NCI-H345 (cell line): ENCODE results near the gene DSCAM.
"Not testable (repeated sequence)": the region's sequence is repeated elsewhere in the genome, so short reads cannot be mapped to it uniquely, and the experiment has no call there.

Experiments used
- DNase-seq: peaks from one replicate; lab custom pipeline; 2025; lab: John Stamatoyannopoulos, UW

Gene DSCAM

GRCh38 chr21:40316104-40316503 is 530.9 kb downstream of the DSCAM start:
- no peak for DNase-seq

GRCh38 chr21:40315626-40316025 is 531.3 kb downstream of the DSCAM start:
- no peak for DNase-seq

GRCh38 chr21:40313260-40313659 is 533.7 kb downstream of the DSCAM start:
- DNase-seq, result no peak

GRCh38 chr21:40300300-40300699 is 546.7 kb downstream of the DSCAM start:
- DNase-seq, result no peak

GRCh38 chr21:40299451-40299850 is 547.5 kb downstream of the DSCAM start:
- no peak for DNase-seq

GRCh38 chr21:40294345-40294744 is 552.6 kb downstream of the DSCAM start:
- DNase-seq, result peak; percentile 24

- no peak for DNase-seq
Measured at GRCh38 chr21:40291560-40291959, 555.4 kb downstream of the DSCAM start.

GRCh38 chr21:40284409-40284808 is 562.5 kb downstream of the DSCAM start:
- DNase-seq, result no peak

GRCh38 chr21:40282912-40283886 is 563.8 kb downstream of the DSCAM start:
- DNase-seq, result no peak

- no peak for DNase-seq
Measured at GRCh38 chr21:40278345-40278744, 568.6 kb downstream of the DSCAM start.

GRCh38 chr21:40276001-40276400 is 571.0 kb downstream of the DSCAM start:
- DNase-seq, result no peak

GRCh38 chr21:40272037-40272436 is 574.9 kb downstream of the DSCAM start:
- DNase-seq, result no peak

- no peak for DNase-seq
Measured at GRCh38 chr21:40271164-40271563, 575.8 kb downstream of the DSCAM start.

- DNase-seq, result no peak
Measured at GRCh38 chr21:40270047-40270446, 576.9 kb downstream of the DSCAM start.

- DNase-seq, result no peak
Measured at GRCh38 chr21:40269239-40269638, 577.7 kb downstream of the DSCAM start.

GRCh38 chr21:40258456-40258855 is 588.5 kb downstream of the DSCAM start:
- not testable (repeated sequence) for DNase-seq

- DNase-seq, result peak; percentile 19
Measured at GRCh38 chr21:40257342-40257741, 589.6 kb downstream of the DSCAM start.

- DNase-seq, result no peak
Measured at GRCh38 chr21:40255518-40256444, 591.2 kb downstream of the DSCAM start.

GRCh38 chr21:40254540-40255465 is 592.2 kb downstream of the DSCAM start:
- DNase-seq, result no peak

GRCh38 chr21:40253112-40253511 is 593.8 kb downstream of the DSCAM start:
- DNase-seq, result no peak

GRCh38 chr21:40250514-40251294 is 596.3 kb downstream of the DSCAM start:
- no peak for DNase-seq
